Left lobe of liver (tissue), 2 donors: Measurements from ENCODE around the gene PIK3R1. TPM values are rescaled to one million over a fixed set of nuclear protein-coding genes. Genes with fewer than 3 reads are reported as not detected.
A peak's percentile ranks its signal among the peaks of the same experiment; 100 is the strongest.

Source experiments
- ATAC-seq: fragments of 200-7000 bp; cut with Tn5 transposase; one replicate; pipeline ENCODE4 v1.9.1; 2020; ENCODE audit warnings: mild to moderate bottlenecking, moderate library complexity
- DNase-seq: peaks from one replicate; pipeline ENCODE4 v3.0.0-alpha.2; 2020; ENCODE audit warnings: low spot score
- total RNA-seq: library from RNA; stranded (reverse); gene quantifications from one replicate; pipeline ENCODE4 v1.2.1, GENCODE V29; 2021
- donor health status: DM: no; HTN: no; CAD: no; lungs with moderate emphysema.
- donor health status: DM: no; HTN: yes; CAD: no.

PIK3R1 gene
- total RNA-seq, 1 donor from 2014 or later = 149 TPM

DNA sequence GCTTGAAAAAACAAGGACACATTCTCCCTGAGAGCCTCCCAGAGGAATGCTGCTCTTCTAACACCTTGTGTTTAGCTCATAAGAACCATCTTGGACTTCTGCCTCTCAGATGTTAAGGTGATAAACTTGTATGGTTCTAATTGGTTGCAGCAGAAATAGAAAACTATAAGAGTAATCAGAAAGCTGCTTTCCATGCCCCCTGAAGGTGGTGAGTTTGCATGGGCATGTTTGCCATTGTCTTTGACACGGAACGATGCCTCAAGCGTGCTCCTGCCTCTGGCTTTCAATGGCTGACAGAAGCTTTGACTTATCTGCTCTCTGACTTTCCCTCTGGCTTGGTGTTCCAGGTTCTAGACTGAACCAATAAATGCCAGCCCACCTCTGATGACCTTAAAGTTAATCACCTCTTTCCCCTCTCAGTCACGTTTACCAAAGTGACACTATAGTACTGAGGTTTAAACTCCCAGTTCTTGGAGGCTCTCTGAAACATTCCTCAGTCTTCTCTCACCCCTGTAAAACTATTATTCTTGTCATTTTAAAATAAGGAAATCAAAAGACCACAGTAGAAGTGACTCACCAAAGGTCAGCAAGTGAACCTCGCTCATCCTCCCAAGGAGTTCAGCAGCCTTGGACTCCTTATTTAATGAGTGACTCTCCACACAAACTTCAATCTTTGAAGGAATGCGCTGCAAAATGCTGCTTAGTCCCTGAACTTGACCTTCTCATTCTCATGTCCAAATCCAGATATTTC is 103.6 kb downstream of the PIK3R1 start:
- DNase-seq = no peak
- no peak for ATAC-seq

DNA sequence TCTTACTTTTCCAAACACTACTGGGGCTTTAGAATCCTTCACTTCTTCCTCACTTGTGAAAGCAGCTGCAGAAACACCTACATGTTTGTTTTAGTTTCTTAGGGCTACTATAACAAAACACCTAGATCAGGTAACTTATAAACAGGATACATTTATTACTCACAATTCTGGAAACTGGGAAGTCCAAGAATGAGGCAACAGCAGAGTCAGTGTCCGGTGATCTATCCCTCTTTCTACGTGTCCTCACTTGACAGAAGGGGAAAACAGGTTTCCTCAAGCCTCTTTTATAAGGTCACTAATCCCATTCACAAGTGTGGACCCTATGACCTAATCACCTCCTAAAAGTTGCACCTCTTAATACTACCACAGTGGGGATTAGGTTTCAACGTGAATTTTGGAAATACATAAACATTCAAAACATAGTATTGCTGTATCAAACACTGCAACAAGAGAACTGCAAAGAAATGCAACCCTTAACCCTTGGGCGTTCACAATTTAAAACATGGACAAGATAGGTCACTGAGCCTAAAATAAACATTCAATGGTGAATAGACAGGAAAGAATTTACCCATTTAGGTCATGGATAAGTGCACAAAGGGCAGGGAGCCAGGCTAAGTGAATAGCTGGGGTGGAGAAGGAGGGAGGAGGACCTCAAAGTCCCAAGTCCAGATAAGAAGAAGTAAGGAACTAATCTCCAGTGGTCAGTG is 104.3 kb downstream of the PIK3R1 start:
- ATAC-seq (peak; percentile 37), DNase-seq (no peak)

DNA sequence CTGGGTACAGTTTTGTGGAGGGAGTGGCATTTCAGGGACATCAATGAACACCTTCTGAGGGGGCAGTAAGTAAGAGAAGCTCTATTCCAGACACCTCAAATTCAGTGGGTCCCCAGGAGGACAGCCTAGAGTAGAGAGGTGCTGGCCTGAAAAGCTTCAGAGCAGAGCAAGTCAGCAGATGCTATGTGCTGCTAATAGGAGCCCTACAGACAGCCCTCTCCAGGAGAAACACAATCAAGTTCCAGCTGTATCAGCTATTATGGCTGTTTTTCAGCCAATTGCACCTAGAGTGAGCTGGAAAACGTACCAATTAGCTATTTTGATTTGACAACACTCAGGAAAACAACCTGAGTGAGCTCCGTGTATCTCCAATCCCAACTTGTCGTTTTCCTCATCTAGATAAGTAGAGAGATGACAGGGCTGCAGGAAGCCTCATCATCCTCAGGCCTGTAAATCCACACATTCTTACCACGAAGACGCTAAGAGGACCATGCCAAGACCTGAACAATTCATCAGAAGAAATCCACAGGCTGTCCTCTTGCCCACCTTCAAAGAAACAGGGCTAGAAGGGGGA is 104.9 kb downstream of the PIK3R1 start:
- ATAC-seq (peak; percentile 10), DNase-seq (no peak)

DNA sequence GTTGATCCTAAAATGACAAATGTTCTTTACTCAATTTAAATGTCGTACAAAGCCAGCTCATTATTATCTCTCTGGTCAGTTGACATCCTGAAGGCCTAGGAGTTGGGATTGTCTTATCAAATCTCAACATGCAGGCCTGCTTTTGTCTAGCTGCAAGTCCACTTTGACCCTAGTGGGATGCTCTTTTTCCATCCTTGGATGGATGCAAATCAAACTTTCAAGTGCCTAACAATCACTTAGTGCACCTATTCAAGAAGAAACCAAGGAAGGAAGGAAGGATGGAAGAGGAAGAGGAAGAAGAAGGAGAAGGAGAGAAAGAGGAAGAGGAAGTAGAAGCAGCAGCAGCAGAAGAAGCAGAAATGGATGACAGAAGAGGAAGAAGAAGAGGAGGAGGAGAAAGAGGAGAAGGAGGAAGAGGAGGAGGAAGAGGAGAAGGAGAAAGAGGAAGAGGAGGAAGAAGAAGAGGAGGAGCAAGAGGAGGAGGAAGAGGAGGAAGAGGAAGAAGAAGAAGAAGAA is 109.6 kb downstream of the PIK3R1 start:
- no peak for ATAC-seq
- DNase-seq = no peak

DNA sequence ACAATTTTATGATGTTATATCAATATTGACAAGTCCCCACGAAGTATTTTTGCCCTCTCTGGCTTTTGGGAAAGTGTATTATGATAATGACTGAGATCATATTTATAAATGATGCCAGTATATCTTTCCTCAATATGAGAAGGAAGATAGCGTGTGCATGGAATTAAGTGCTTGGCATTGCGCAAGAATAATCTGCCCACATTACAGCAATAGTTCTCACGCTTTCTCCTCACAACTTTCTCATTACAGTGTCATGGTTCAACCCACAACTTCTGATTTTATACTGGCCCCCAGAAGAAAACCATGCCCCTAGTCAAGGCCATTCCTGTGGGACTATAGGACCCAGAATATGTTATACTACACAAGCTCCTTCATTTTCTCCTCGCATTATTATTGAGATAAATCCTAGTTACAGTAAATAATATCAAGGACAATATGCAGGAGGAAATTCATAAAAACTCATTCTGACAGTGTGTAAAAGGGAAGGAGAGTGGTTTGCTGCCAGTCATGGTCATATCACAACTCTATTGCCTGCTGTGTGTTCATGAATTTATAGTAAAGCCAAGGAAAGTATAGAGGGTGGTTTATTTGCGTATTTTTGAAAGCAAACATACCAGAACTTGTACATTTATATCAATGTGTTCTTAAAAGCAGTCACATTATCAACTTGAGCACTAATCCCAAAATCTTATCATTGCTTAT is 114.1 kb downstream of the PIK3R1 start:
- no peak for ATAC-seq
- no peak for DNase-seq

DNA sequence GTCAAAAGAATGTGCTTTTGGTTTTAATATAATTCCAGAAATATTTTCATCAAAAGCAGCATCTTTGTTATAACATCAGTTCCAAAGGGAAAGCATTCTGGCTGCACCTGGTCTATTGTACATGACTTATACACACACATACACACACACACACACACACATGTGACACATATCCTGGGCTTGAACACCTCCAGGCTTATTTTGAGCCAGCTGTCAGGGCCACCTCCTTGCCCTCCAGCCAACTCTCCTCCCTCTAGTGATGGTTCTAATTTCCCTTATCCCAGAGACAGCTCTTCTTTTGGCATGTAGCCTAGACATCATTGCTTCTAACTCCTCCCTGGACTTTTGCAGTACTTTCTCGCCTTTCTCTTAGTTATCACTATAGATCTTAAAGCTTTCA is 115.0 kb downstream of the PIK3R1 start:
- DNase-seq (no peak), ATAC-seq (no peak)

DNA sequence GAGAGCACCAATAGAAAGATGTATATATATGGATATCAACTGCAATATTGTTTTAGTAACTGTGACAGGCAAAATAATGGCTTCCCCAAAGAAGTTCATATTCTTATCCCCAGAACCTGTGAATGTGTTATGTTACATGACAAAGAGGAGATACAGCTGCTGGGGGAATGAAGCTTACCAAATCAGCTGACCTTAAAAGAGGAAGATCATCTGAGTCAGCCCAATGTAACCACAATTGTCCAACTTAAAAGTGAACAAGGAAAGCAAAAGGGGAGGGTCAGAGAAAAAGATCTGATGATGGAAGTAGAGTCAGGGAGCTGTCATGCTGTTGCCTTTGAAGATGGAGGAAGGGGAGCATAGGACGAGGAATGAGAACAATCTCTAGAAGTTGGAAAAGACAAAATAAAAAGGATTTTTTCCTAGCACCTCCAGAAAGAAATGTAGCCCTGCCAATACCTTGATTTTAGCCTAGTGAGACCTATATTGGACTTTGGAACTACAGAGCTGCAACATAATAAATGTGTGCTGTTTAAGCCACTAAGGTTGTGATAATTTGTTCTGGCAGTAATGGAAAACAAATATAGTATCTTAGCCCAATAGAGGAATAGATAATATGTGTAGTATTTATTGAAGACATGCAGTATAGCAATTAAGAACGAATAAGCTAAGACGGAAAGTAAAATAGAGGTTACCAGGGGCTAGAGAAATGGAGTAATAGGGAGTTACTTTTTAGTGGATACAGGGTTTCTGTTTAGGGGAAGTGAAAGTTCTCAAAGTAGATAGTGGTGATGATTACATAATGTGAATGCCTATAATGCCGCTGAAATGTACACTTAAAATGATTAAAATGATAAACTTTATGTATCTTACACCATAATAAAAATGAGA is 115.9 kb downstream of the PIK3R1 start:
- DNase-seq = no peak
- ATAC-seq = no peak

DNA sequence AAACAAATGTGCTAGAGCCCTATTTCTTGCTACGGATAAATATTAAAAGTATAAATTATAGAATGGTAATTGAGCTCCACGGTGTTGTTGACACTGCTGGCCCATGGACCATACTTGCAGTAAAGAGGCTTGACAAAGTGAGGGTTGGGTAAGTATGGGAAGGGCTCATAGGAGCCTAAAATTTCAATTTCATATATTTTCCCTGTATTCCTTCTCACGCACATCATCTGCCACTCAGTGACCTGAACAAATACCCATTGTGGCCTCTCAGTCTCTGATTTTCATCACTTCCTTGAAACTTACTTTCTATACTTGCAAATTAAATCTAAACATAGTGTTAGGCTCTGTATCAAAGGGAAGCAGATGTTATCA is 116.5 kb downstream of the PIK3R1 start:
- DNase-seq (no peak), ATAC-seq (no peak)

DNA sequence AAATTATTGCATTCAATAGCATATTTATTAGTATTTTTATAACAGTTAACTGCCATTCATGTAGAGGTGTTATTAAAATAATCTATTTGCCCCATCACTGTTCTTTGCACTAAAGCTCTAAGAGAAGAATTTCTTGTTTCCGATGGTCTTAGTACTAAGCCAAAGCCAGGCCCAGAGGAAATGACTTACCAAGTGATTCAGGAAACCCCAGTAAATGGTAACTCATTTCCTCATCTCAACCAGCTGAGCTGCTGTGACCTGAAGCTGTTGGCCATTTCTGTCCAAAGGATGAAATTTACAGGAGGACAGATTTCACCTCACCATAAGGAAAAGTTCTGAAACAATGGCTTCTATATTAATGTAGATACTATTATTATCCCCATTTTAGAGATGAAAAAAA is 117.0 kb downstream of the PIK3R1 start:
- no peak for ATAC-seq

DNA sequence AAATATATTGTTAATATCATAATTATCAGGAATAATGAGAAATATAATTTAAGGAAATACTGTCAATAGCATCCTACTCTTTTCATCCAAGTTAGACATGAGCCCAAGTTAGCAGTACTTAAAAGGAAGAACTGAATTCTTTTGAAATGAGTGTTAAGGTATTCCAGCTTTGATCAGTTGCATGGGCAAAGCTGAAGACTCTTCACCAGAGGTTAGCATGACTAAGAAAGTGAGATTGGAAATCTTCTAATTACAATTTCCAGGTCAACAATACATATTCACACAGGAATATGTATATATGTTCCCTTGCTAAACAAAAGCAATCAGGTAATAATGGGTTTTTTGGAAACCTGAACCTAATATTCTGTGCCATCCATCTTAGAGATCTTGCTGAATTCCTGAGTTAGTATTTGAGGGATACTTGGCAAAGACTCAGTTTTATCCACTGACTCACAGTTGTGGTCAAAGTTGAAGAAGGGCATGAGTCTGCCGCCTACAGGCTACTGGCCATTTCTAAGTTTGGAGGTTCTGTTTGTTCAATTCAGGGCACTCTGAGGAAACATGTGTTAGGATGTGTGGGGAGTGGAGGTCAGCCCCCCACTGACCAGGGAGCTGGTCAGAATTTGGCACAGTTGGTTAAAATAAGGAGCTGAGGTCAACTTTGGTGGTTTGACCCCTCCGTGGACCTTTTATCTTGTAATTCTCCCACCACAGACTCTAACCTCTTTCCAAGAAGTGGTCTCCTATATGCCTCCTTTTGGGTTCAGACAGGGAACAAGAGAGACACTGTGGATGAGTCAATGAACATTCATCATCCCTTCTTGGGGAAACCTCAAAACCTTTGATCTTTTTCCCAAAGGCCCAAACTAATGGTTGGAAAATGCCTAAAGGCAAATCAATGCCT is 118.3 kb downstream of the PIK3R1 start:
- no peak for ATAC-seq

More for the DNA sequence above, 117.0 kb downstream of the PIK3R1 start:
- no peak for DNase-seq

DNA sequence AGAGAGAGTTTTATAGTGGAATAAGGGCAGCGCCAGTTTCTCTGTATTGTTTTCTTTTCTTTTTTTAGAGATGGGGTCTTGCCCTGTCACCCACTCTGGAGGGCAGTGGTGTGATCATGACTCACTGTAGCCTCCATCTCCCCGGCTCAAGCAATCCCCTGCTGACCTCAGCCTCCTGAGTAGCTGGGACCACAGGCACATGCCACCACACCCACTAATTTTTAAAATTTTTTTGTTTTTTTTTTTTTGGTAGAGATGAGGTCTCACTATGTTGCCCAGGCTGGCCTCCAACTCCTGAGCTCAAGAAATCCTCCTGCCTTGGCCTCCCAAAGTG is 119.0 kb downstream of the PIK3R1 start:
- ATAC-seq = no peak
- DNase-seq = no peak

More for the DNA sequence above, 118.3 kb downstream of the PIK3R1 start:
- no peak for DNase-seq

DNA sequence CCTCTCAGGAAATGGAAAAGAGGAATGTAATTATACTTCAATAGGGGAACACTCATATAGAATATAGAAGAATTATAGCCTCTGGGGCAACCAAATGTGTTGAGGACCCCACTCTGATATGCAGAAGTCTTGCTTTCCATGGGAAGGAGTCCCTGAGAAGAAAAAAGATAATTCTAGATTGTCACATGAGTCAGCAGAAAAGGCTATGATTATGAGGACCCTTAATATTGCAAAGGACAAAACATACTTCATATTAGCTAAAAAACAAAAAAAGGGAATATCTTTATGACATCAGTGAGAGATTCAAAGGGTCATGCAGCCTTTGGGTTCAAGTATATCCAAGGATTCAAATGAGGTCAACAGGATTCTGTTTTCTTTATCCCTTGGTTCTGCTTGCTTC is 119.5 kb downstream of the PIK3R1 start:
- DNase-seq = no peak
- no peak for ATAC-seq

DNA sequence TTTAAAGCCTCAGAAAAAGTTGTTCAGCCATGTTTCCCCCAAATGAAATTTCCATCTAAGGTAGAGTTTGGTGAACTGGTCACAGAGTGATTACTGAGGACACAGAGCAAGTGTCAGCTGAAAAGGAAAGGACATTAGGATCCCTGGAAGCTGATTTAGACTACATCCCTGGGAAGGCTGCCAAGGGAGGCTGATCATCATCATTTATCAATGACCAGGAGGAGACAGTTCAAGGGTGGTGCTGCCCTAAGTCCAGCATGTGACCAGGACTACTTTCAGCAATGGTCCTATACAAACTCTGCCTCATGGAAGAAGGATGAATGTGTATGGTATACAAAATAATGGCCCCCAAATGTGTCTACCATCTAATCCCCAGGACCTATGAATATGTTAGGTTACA is 120.6 kb downstream of the PIK3R1 start:
- peak; percentile 90 for ATAC-seq
- peak; percentile 66 for DNase-seq

DNA sequence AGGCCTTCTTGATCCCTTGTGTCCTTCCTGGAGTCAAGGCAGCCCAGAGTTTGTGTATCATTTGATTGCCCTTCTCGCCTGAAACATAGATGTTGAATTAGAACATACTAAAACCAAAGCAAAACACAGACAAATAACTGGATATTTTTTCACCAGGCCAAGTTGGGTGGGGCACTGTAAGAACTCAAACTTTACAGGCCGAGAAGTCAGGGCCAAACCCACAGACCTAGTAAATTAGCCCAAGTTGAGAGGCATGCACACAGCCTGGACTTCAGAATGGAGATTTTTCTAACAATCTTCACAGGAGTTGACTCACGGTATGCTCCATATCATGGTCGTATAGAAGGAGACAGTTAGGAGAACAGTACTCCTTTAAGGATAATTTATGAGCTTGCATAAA is 121.7 kb downstream of the PIK3R1 start:
- DNase-seq (no peak), ATAC-seq (no peak)

DNA sequence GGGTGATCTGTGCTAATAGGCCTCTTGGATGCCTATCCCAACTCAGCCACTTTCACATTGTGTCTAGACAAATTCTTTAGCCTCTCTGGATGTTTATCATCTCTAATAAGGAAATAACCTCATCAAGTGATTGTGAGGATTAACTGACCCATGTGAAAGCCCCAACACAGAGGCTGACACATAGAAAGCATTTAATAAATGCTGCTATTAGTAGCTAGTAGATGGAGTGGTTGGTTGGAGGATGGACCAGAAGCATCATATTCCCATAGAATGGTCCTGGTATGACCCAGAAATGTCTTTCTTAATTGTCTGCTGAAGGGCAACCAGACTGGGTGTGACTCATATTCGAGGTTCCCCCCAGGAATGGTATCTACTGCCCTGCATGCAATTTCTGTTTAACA is 124.4 kb downstream of the PIK3R1 start:
- ATAC-seq (no peak), DNase-seq (no peak)

DNA sequence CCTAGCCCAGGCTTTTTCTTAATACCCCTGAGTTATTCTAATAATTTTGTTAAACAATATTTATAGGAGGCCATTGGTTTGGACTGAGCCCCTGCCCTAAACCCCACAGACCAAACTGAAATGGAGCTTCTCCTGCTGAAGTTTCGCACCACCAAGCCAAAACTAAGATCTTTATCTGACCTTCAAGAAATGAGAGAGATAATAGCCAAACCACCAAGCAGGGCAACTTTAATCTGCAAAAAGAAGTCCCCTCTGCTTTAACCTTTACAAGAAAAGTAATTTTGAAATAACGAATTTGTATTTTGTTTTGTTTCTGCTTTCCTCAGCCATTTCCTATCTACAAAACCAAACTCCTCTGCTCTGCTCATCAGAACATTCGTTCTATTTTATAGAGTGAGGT is 125.5 kb downstream of the PIK3R1 start:
- ATAC-seq (no peak), DNase-seq (no peak)

DNA sequence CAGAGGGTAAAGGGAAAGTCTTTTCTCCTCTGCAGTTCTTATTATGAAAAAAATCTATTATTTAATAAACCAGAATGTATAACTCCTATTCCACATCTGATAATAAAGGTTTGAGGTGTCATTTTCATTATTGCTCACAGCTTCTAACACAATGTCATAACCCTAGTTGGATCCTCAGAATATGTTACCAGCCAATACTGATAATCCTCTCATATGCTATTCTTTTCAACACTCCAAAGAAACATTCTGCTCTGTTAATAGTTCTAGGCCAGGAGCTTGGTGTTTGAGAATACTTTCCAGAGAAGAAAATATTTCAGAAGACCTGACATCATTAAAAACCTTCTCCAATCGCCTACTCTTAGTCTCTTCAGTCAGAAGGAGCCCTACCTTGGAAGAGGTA is 127.1 kb downstream of the PIK3R1 start:
- no peak for ATAC-seq
- DNase-seq = no peak

DNA sequence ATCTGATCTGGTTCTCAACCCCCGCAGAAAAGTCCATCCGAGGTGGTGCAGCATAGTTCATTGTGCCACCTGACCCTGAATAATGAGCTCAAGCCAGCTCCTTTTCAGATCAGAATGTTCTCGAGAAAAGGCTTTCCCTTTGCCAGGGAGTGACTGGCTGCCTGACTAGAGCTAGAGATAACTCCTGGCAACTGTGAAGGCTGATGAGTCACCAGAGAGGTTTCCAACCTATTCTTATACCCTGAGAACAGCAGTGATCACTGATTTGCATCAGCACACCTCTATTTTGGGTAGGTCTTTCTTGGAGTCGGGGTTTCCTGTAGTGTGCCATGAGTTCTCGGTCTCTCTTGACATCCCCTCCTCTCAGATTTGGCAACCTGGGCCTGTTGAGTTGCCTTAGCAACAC is 127.9 kb downstream of the PIK3R1 start:
- DNase-seq (no peak), ATAC-seq (no peak)

DNA sequence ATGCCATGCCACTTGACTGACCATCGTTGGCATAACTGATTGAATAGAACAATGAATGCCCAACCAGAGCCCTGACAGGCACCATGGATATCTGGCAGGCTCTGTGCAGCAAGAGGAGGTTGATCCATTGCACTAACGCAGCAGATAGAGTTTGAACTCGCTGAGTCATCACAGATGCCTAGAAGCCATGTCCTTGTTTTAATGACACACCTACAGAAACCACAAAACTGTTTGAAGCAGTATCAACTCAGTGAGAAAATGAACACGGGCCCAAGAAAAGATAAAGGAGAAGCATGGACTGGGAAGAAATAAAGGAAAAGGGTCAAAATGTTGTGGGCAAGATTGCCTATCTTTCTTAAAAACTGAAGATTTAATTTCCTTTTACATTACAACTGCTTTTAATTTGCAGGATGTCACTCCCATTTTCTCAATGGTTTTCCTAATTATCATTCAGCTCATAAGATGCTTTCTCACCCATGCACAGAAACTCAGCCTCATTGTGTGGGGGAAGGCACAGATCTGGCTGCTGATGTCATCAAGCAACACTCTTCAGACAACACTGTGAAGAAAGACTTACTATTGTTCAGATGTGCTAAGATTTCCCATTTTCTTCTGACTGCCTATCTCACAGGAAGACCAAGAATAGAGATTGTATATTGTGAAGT is 129.0 kb downstream of the PIK3R1 start:
- ATAC-seq (peak; percentile 22), DNase-seq (no peak)
